Ascending aorta (tissue), 2 donors: ENCODE data around the gene TMC1. TPM values are rescaled to one million over a fixed set of nuclear protein-coding genes. Genes with fewer than 3 reads are reported as not detected.

ENCODE experiments used
- DNase-seq, 2 donors: peaks; one replicate each; pipeline ENCODE4 v3.0.0-alpha.2; 2019; ENCODE audit warnings: low spot score in 2 of 2
- H3K27ac ChIP-seq, 2 donors: fragments of 200-600 bp; sonication (generic); one replicate each; pipeline ENCODE4 v1.5.1; 2016 to 2017; ENCODE audit warnings: mild to moderate bottlenecking in 1 of 2
- H3K27me3 ChIP-seq: fragments of 200-600 bp; sonication (generic); one replicate; pipeline ENCODE4 v1.5.1; 2017
- H3K36me3 ChIP-seq, 2 donors: fragments of 200-600 bp; sonication (generic); one replicate each; pipeline ENCODE4 v1.5.1; 2016
- H3K4me1 ChIP-seq, 2 donors: fragments of 200-600 bp; sonication (generic); one replicate each; pipeline ENCODE4 v1.5.1; 2016 to 2017; ENCODE audit warnings: mild to moderate bottlenecking in 1 of 2
- H3K4me3 ChIP-seq, 2 donors: fragments of 200-600 bp; sonication (generic); one replicate each; pipeline ENCODE4 v1.5.1; 2016 to 2017; ENCODE audit warnings: mild to moderate bottlenecking in 1 of 2
- H3K9me3 ChIP-seq, 2 donors: fragments of 200-600 bp; sonication (generic); one replicate each; pipeline ENCODE4 v1.5.1; 2016
- CTCF ChIP-seq, 3 experiments: fragments of 200-600 bp in 2 of 3; fragments of 450-650 bp in 1 of 3; sonication (generic) in 2 of 3; IDR thresholded peaks; one replicate each; pipeline ENCODE4 v1.5.1; 2016 to 2019; ENCODE audit warnings: antibody characterized with exemption in 3 of 3, mild to moderate bottlenecking in 1 of 3, moderate library complexity in 1 of 3
- intact Hi-C: fragments of 100-400 bp; cut with DNase I; formaldehyde crosslinking; loops from one replicate; pipeline ENCODE4 v1.15.1; 2023
- total RNA-seq: library from RNA; depleted of rRNA; stranded (reverse); fragments of >200 nt; gene quantifications from one replicate; pipeline ENCODE4 v1.1.0, GENCODE V29; 2016

The TMC1 gene
- total RNA-seq, 1 donor from 2014 or later = not detected

GRCh38 chr9:72658703-72659102, 137.3 kb downstream of the TMC1 start:
- Histone ChIP-seq H3K36me3 (no peaks in the 10 kb centered on the region), H3K4me3 (no peak overlapping the region), H3K4me1 (no peaks in the 10 kb centered on the region), H3K9me3 (no peaks in the 10 kb centered on the region), H3K27me3 (no peaks in the 10 kb centered on the region), H3K27ac (no peak overlapping the region)
- intact Hi-C loops = no loop called here
- no peak for DNase-seq
- TF ChIP-seq CTCF (IDR thresholded peaks at IDR 0.05) = no peak

DNA sequence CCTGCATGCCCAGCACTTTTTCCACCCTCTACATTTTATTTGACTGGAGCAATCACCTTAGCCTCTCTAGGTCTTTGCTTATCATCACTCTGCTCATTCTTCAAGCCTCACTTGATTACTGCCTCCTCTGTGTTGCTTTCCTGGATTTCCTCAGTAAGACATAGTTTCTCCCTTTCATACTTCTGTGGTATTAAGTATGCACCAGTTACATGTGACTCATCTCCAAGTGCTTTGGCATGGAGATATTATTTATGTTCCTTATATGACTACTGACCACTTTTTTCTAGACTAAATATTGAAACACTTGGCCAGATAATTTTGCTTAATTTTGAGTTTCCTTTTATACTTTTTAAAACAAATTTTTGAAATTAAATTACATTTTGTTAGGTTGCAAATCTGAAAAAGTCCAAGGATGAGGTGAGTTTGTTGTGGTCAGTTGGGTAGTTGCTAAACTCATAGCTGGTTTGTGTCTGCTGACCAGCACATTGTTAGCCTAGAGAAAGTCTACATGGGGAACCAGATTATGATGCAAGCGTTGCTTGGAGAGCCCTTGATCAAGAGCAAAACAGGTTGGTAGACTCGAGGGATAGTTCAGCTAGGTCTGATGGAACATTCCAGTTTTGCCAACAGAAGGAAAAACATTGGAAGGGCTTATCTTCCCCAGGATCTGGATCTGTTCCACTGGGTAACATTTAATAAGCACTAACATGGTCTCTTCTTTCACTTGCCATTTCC, 140.2 kb downstream of the TMC1 start:
- Histone ChIP-seq H3K9me3 (no peaks in the 10 kb centered on the region), H3K4me3 (no peak overlapping the region), H3K27me3 (no peaks in the 10 kb centered on the region), H3K4me1 (no peaks in the 10 kb centered on the region), H3K27ac (no peak overlapping the region), H3K36me3 (no peaks in the 10 kb centered on the region)
- no peak for TF ChIP-seq CTCF (IDR thresholded peaks at IDR 0.05)
- intact Hi-C loops = no loop called here
- no peak for DNase-seq

- Histone ChIP-seq H3K4me1 (no peaks in the 10 kb centered on the region), H3K4me3 (no peak overlapping the region), H3K27ac (no peak overlapping the region), H3K27me3 (no peaks in the 10 kb centered on the region), H3K36me3 (no peaks in the 10 kb centered on the region), H3K9me3 (no peaks in the 10 kb centered on the region)
- no peak for DNase-seq
- TF ChIP-seq CTCF (IDR thresholded peaks at IDR 0.05) = no peak
- intact Hi-C loops = no loop called here
Observed at GRCh38 chr9:72665421-72665820, 144.0 kb downstream of the TMC1 start.

- Histone ChIP-seq H3K4me3 (no peak overlapping the region), H3K27ac (no peak overlapping the region), H3K4me1 (no peaks in the 10 kb centered on the region), H3K27me3 (no peaks in the 10 kb centered on the region), H3K9me3 (no peaks in the 10 kb centered on the region), H3K36me3 (no peaks in the 10 kb centered on the region)
- no peak for DNase-seq
- intact Hi-C loops = no loop called here
- no peak for TF ChIP-seq CTCF (IDR thresholded peaks at IDR 0.05)
Observed at GRCh38 chr9:72667181-72667580, 145.8 kb downstream of the TMC1 start.

DNA sequence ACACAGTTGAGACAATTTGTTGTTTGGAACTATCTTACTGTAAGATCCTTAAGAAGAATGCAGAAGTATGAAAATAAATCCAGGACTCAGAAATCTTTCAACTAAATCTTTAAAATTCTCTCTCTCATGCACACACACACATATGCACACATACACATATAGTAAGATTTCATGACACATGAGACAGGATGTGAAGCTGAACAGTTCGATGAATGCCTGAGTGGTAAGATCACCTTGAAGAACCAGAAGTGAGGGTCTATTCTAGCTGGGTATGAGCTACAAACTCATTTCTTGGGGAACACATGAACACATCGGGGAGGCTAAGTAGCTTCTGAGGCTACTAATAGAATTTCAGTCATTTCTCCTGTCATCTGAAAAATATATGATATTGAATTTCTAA, 153.6 kb downstream of the TMC1 start:
- no peak for TF ChIP-seq CTCF (IDR thresholded peaks at IDR 0.05)
- Histone ChIP-seq H3K4me1 (no peaks in the 10 kb centered on the region), H3K27ac (no peak overlapping the region), H3K4me3 (no peak overlapping the region), H3K9me3 (no peaks in the 10 kb centered on the region), H3K36me3 (no peaks in the 10 kb centered on the region), H3K27me3 (no peaks in the 10 kb centered on the region)
- DNase-seq = no peak
- intact Hi-C loops = no loop called here

GRCh38 chr9:72675586-72675985, 154.2 kb downstream of the TMC1 start:
- Histone ChIP-seq H3K9me3 (no peaks in the 10 kb centered on the region), H3K4me3 (no peak overlapping the region), H3K27me3 (no peaks in the 10 kb centered on the region), H3K36me3 (no peaks in the 10 kb centered on the region), H3K4me1 (no peaks in the 10 kb centered on the region), H3K27ac (no peak overlapping the region)
- no peak for DNase-seq
- intact Hi-C loops = no loop called here
- TF ChIP-seq CTCF (IDR thresholded peaks at IDR 0.05) = no peak
